Activated B cell treated with CpG ODN at 0.5 μM for 24 hours (primary cell): ENCODE results near the gene ZNF532. TPM values are rescaled to one million over a fixed set of nuclear protein-coding genes. Genes with fewer than 3 reads are reported as not detected.

ENCODE experiments used
- ATAC-seq: fragments of 200-7000 bp; cut with Tn5 transposase; one replicate; pipeline ENCODE4 v1.10.0; 2021; ENCODE audit warnings: low read depth, mild to moderate bottlenecking, moderate library complexity
- CTCF ChIA-PET: fragments of 350-600 bp; sonication (Branson Sonifier 250); formaldehyde crosslinking; loops from one replicate; lab custom pipeline; 2021; ENCODE audit warnings: antibody characterized with exemption; lab: Charles Lee
- POLR2A ChIA-PET: fragments of 350-600 bp; sonication (Branson Sonifier 250); formaldehyde crosslinking; loops from one replicate; lab custom pipeline; 2021; ENCODE audit warnings: antibody characterized with exemption; lab: Charles Lee
- DNase-seq: peaks from one replicate; pipeline ENCODE4 v3.0.0; 2022
- H3K27ac Mint-ChIP-seq: one replicate; pipeline ENCODE4 v1.8.0; 2020; ENCODE audit warnings: mixed read lengths
- H3K27me3 Mint-ChIP-seq: one replicate; pipeline ENCODE4 v1.8.0; 2021; ENCODE audit warnings: mixed read lengths
- H3K36me3 Mint-ChIP-seq: one replicate; pipeline ENCODE4 v1.8.0; 2021; ENCODE audit warnings: low read depth, mixed read lengths
- H3K4me1 Mint-ChIP-seq: one replicate; pipeline ENCODE4 v1.8.0; 2021; ENCODE audit warnings: mixed read lengths
- H3K4me3 Mint-ChIP-seq: one replicate; pipeline ENCODE4 v1.8.0; 2020; ENCODE audit warnings: mild to moderate bottlenecking, mixed read lengths
- H3K9me3 Mint-ChIP-seq: one replicate; pipeline ENCODE4 v1.8.0; 2020; ENCODE audit warnings: mixed read lengths
- intact Hi-C: fragments of 100-400 bp; cut with micrococcal nuclease; formaldehyde crosslinking; loops from one replicate; pipeline ENCODE4 v1.15.1; 2024
- total RNA-seq: library from RNA; stranded (reverse); gene quantifications from 2 replicates; pipeline ENCODE4 v1.2.3, GENCODE V29; 2022
- TF ChIP-seq, protein P1 (sequence below): fragments of 200-600 bp; IDR thresholded peaks from one replicate; pipeline ENCODE4 v1.8.0; 2022; ENCODE audit warnings: antibody characterized with exemption, mild to moderate bottlenecking

ZNF532 gene
- total RNA-seq, 1 donor from 2014 or later = 106 TPM

DNA sequence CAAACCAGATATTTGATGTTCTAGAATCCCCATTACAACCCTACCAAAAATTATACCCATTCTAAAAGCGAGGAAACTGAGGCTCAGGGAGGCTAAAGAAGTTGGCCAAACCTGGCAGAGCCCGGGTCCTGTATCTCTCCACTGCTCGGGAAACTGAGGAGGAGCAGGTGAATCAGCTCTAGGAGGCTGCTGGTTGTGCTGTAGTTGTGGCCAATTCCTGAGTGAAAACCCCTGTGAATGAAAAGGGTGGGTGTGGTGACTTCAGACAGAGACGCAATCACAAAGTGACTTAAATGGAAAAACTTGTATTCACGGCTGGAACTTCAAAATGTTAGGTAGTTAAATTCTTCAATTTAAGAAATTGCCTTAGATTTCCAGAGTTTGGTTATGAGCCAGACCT, 169.3 kb downstream of the ZNF532 start:
- H3K9me3 Mint-ChIP-seq = no peaks in the 10 kb centered on the region
- no peaks in the 10 kb centered on the region for H3K27me3 Mint-ChIP-seq
- ATAC-seq (no peak), DNase-seq (no peak)
- no peak overlapping the region for H3K4me3 Mint-ChIP-seq
- no peak overlapping the region for H3K27ac Mint-ChIP-seq
- H3K4me1 Mint-ChIP-seq = peaks cover 3% of the 10 kb centered on the region
- ChIA-PET CTCF (interaction anchor here (1.4 kb wide), 1 partner anchor 253 kb away, joined by 4 read pairs; no protein-coding TSS in a partner anchor), POLR2A (interaction anchor here (0.8 kb wide), 1 partner anchor 17 kb away, joined by 3 read pairs; no protein-coding TSS in a partner anchor)
- no peaks in the 10 kb centered on the region for H3K36me3 Mint-ChIP-seq
- intact Hi-C loops = no loop called here
- TF ChIP-seq, protein P1, sequence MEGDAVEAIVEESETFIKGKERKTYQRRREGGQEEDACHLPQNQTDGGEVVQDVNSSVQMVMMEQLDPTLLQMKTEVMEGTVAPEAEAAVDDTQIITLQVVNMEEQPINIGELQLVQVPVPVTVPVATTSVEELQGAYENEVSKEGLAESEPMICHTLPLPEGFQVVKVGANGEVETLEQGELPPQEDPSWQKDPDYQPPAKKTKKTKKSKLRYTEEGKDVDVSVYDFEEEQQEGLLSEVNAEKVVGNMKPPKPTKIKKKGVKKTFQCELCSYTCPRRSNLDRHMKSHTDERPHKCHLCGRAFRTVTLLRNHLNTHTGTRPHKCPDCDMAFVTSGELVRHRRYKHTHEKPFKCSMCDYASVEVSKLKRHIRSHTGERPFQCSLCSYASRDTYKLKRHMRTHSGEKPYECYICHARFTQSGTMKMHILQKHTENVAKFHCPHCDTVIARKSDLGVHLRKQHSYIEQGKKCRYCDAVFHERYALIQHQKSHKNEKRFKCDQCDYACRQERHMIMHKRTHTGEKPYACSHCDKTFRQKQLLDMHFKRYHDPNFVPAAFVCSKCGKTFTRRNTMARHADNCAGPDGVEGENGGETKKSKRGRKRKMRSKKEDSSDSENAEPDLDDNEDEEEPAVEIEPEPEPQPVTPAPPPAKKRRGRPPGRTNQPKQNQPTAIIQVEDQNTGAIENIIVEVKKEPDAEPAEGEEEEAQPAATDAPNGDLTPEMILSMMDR = no peak

DNA sequence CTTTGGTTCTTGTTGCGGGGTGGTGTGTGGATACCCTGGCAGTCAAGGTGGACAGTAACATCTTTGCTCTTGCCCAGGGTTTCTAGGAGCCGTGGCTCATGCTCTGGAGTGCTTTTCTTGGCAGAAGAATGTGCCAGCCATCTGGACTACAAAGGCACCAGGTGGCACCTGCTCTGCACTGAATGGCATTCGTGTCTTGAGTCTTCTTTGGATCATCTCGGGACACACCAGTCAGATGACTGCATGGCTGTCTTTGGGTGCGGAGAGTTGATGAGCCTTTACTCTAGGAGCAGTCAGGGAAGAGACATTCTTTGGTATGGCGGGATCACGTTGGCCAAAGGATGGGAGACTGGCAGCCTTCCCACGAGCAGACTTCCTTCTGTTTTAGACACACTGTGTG, 170.9 kb downstream of the ZNF532 start:
- no peak for DNase-seq
- ATAC-seq = no peak
- no peak overlapping the region for H3K27ac Mint-ChIP-seq
- no peaks in the 10 kb centered on the region for H3K36me3 Mint-ChIP-seq
- TF ChIP-seq, protein P1 = no peak
- H3K4me1 Mint-ChIP-seq = no peaks in the 10 kb centered on the region
- no peaks in the 10 kb centered on the region for H3K9me3 Mint-ChIP-seq
- CTCF ChIA-PET = no interaction called here
- POLR2A ChIA-PET = no interaction called here
- intact Hi-C loops = no loop called here
- no peak overlapping the region for H3K4me3 Mint-ChIP-seq
- no peaks in the 10 kb centered on the region for H3K27me3 Mint-ChIP-seq

Other genes with a start within 250 kb of the ZNF532 start
- gene ALPK2, start 235.8 kb upstream of the ZNF532 start, total RNA-seq = 0.05 and 0.13 TPM in 2 replicates
- 61.6 and 75.6 TPM in 2 replicates for gene MALT1, start 193.4 kb upstream of the ZNF532 start, total RNA-seq